DOHH2 (cell line): Measurements from ENCODE around the gene PEX14.

Source experiments
- H3F3A ChIP-seq: fragments of 200-600 bp; sonication (generic), shearing (Covaris generic); 2 replicates; pipeline ENCODE4 v1.6.0; 2016; ENCODE audit warnings: antibody characterized with exemption, mild to moderate bottlenecking; ENCODE audit not compliant: control insufficient read depth, insufficient read depth
- H3K27ac ChIP-seq: fragments of 200-600 bp; sonication (generic); 2 replicates; pipeline ENCODE4 v1.5.1; 2014; ENCODE audit warnings: low read depth, mild to moderate bottlenecking, low read length, moderate library complexity
- H3K27me3 ChIP-seq: fragments of 200-600 bp; sonication (generic); 2 replicates; pipeline ENCODE4 v1.6.1; 2014; ENCODE audit warnings: mild to moderate bottlenecking, low read length, mixed read lengths; ENCODE audit not compliant: control insufficient read depth
- H3K36me3 ChIP-seq: fragments of 200-600 bp; sonication (generic); 2 replicates; pipeline ENCODE4 v1.6.1; 2014; ENCODE audit warnings: mild to moderate bottlenecking, low read length, moderate library complexity, mixed read lengths; ENCODE audit not compliant: control insufficient read depth
- H3K4me1 ChIP-seq: fragments of 200-600 bp; sonication (generic); 2 replicates; pipeline ENCODE4 v1.6.1; 2014; ENCODE audit warnings: mild to moderate bottlenecking, low read length, mixed read lengths; ENCODE audit not compliant: control insufficient read depth
- H3K4me2 ChIP-seq: fragments of 200-600 bp; sonication (generic); 2 replicates; pipeline ENCODE4 v1.6.0; 2014; ENCODE audit warnings: mild to moderate bottlenecking, low read length, moderate library complexity
- H3K4me3 ChIP-seq: fragments of 200-600 bp; sonication (generic); 2 replicates; pipeline ENCODE4 v1.5.1; 2014; ENCODE audit warnings: mild to moderate bottlenecking, low read length, mixed read lengths
- H3K79me2 ChIP-seq: fragments of 200-600 bp; sonication (generic); 2 replicates; pipeline ENCODE4 v1.6.1; 2014; ENCODE audit warnings: mild to moderate bottlenecking, low read length, mixed read lengths; ENCODE audit not compliant: control insufficient read depth
- H3K9me2 ChIP-seq: fragments of 200-600 bp; sonication (generic); replicated peaks from 2 replicates; pipeline ENCODE4 v1.6.1; 2014; ENCODE audit warnings: mild to moderate bottlenecking, low read length, mixed read lengths; ENCODE audit not compliant: control insufficient read depth
- H3K9me3 ChIP-seq: fragments of 200-600 bp; sonication (generic); 2 replicates; pipeline ENCODE4 v1.6.1; 2014; ENCODE audit warnings: antibody characterized with exemption, low read length, mixed read lengths; ENCODE audit not compliant: control insufficient read depth, insufficient read depth
- H4K20me1 ChIP-seq: fragments of 200-600 bp; sonication (generic); 2 replicates; pipeline ENCODE4 v1.6.0; 2014; ENCODE audit warnings: low read depth, mild to moderate bottlenecking, antibody characterized with exemption, low read length, moderate library complexity; ENCODE audit not compliant: control insufficient read depth, insufficient read depth
- CTCF ChIP-seq: fragments of 200-600 bp; sonication (generic); IDR thresholded peaks from one replicate; pipeline ENCODE4 v1.5.1; 2014; ENCODE audit warnings: antibody characterized with exemption, mild to moderate bottlenecking, low read depth, low read length; ENCODE audit not compliant: poor library complexity, severe bottlenecking
- EZH2phosphoT487 ChIP-seq: fragments of 200-600 bp; sonication (generic); IDR thresholded peaks from 2 replicates; pipeline ENCODE4 v1.6.1; 2017; ENCODE audit warnings: borderline replicate concordance, mild to moderate bottlenecking, antibody characterized with exemption, low read length, moderate library complexity, mixed read lengths

PEX14 gene

GRCh38 chr1:10674700-10675609 is 200.2 kb downstream of the PEX14 start:
- no peaks in the 10 kb centered on the region for H4K20me1 ChIP-seq
- TF ChIP-seq EZH2phosphoT487 (no peak), CTCF (no peak)
- H3K79me2 ChIP-seq, result no peaks in the 10 kb centered on the region
- no peaks in the 10 kb centered on the region for H3K9me2 ChIP-seq
- no peaks in the 10 kb centered on the region for H3F3A ChIP-seq
- no peak overlapping the region for H3K4me3 ChIP-seq
- no peaks in the 10 kb centered on the region for H3K9me3 ChIP-seq
- no peak overlapping the region for H3K4me2 ChIP-seq
- H3K4me1 ChIP-seq, result no peaks in the 10 kb centered on the region
- H3K36me3 ChIP-seq, result no peaks in the 10 kb centered on the region
- H3K27ac ChIP-seq, result no peak overlapping the region
- H3K27me3 ChIP-seq, result no peaks in the 10 kb centered on the region

DNA sequence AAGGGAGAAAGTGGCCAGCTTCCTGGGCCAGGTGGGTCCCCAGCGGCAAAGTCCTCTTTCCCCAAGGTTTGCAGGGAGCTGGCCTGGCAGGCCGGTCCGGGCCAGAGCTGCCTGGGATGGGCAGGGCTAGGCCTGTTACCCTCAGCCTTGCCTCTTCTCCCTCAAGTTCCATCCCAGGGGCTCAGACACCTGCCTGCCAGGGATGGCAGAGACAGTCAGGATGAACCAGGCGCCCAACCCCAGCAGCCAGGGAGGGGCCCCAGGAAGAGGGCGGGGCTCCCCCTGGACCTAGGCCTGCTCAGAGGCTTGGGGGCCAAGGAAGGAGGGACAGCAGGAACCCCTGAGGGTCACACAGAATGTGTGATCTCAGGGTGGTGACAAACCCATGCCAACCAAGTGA is 201.1 kb downstream of the PEX14 start:
- no peaks in the 10 kb centered on the region for H3K9me2 ChIP-seq
- H3F3A ChIP-seq, result no peaks in the 10 kb centered on the region
- no peaks in the 10 kb centered on the region for H3K36me3 ChIP-seq
- H3K4me3 ChIP-seq, result no peak overlapping the region
- H4K20me1 ChIP-seq, result no peaks in the 10 kb centered on the region
- no peaks in the 10 kb centered on the region for H3K4me1 ChIP-seq
- TF ChIP-seq EZH2phosphoT487 (no peak), CTCF (no peak)
- H3K79me2 ChIP-seq, result no peaks in the 10 kb centered on the region
- no peaks in the 10 kb centered on the region for H3K27me3 ChIP-seq
- no peak overlapping the region for H3K4me2 ChIP-seq
- no peaks in the 10 kb centered on the region for H3K9me3 ChIP-seq
- H3K27ac ChIP-seq, result no peak overlapping the region

DNA sequence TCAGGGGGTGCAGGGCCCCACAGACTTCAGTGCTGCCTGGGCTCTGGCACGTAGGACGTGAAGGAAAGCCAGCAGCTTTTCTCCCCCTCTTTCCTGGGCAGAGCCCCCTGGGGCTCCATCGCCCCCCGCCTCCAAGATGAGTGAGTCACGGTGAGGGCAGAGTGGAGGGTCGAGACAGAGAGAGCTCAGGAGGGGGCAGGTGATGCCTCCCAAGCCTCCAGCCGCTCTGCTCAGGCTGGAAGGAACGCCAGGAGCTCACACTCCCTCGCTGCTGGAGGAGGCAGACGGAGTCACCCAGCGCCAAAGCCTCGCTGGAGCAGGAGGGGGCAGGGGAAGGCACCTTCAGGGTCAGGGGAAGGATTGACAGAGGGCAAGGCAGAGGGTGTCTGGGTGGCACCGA is 202.2 kb downstream of the PEX14 start:
- no peaks in the 10 kb centered on the region for H3K9me2 ChIP-seq
- H3K27ac ChIP-seq, result no peak overlapping the region
- no peaks in the 10 kb centered on the region for H3K9me3 ChIP-seq
- no peak overlapping the region for H3K4me3 ChIP-seq
- TF ChIP-seq CTCF (no peak), EZH2phosphoT487 (no peak)
- no peaks in the 10 kb centered on the region for H3K79me2 ChIP-seq
- H3K4me1 ChIP-seq, result no peaks in the 10 kb centered on the region
- no peak overlapping the region for H3K4me2 ChIP-seq
- no peaks in the 10 kb centered on the region for H3K27me3 ChIP-seq
- no peaks in the 10 kb centered on the region for H3K36me3 ChIP-seq
- H3F3A ChIP-seq, result no peaks in the 10 kb centered on the region
- H4K20me1 ChIP-seq, result no peaks in the 10 kb centered on the region
